ENCODE measurements around the gene DKC1.
"Not testable (repeated sequence)": the region's sequence is repeated elsewhere in the genome, so short reads cannot be mapped to it uniquely, and the experiment has no call there.

Gene DKC1

DNA sequence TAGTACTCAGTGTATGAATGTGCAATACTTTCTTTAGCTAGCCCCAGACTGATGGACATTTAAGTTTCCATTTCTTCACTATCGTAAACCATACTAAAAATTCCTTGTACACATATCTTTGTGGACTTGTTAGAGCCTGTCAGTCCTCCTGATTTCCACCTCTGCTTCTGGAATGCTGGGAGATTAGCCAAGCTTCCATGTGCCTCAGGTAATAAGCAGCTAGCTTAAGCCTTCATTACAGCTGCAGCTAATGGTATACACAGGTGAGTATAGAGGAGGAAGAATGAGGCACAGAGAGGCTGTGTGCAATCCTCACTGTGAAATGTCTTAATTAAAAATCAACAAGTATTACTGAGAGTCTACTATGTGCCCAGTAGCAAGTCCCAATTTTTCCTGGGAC lies 62.0 kb downstream of the DKC1 start:
- no peaks in the 10 kb centered on the region for H3K9me3 ChIP-seq (ENCODE audit: insufficient read depth, low read length)
- no peaks in the 10 kb centered on the region for H3K36me3 ChIP-seq (ENCODE audit: insufficient read depth, insufficient read length, low read length)
- H3K27me3 ChIP-seq (ENCODE audit: insufficient read depth, insufficient read length), result no peaks in the 10 kb centered on the region
- DNase-seq (ENCODE audit: low read depth, low spot score), result no peak
- no peaks in the 10 kb centered on the region for H3K4me1 ChIP-seq (ENCODE audit: insufficient read depth, insufficient read length)
- no peak overlapping the region for H3K9ac ChIP-seq (ENCODE audit: insufficient read length, low read depth)
- no peak for TF ChIP-seq SUZ12 (IDR thresholded peaks at IDR 0.05; ENCODE audit: extremely low read depth, insufficient read depth, insufficient read length)
- no peak for TF ChIP-seq ZNF274 (IDR thresholded peaks at IDR 0.05; ENCODE audit: low read depth, low read length)
- no peak for TF ChIP-seq YY1 (IDR thresholded peaks at IDR 0.05; ENCODE audit: insufficient read depth, insufficient read length)
- H3K4me3 ChIP-seq (ENCODE audit: insufficient read length, low read depth), result no peak overlapping the region

DNA sequence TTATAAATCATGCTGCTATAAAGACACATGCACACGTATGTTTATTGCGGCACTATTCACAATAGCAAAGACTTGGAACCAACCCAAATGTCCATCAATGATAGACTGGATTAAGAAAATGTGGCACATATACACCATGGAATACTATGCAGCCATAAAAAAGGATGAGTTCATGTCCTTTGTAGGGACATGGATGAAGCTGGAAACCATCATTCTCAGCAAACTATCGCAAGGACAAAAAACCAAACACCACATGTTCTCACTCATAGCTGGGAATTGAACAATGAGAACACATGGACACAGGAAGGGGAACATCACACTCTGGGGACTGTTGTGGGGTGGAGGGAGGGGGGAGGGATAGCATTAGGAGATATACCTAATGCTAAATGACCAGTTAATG lies 62.9 kb downstream of the DKC1 start:
- not testable (repeated sequence) for H3K27me3 ChIP-seq (ENCODE audit: insufficient read depth, insufficient read length); DNase-seq (ENCODE audit: low read depth, low spot score); H3K36me3 ChIP-seq (ENCODE audit: insufficient read depth, insufficient read length, low read length); H3K9me3 ChIP-seq (ENCODE audit: insufficient read depth, low read length); H3K4me3 ChIP-seq (ENCODE audit: insufficient read length, low read depth); H3K4me1 ChIP-seq (ENCODE audit: insufficient read depth, insufficient read length); H3K9ac ChIP-seq (ENCODE audit: insufficient read length, low read depth)
